Keratinocyte (primary cell): ENCODE data around the gene TMPRSS4. TPM values are rescaled to one million over a fixed set of nuclear protein-coding genes. Genes with fewer than 3 reads are reported as not detected.

Experiments
- DNase-seq: peaks from one replicate; pipeline ENCODE4 v3.0.0-alpha.2; 2011; ENCODE audit warnings: low read depth, missing footprints, low spot score
- FAIRE-seq: peaks from 2 replicates; lab custom pipeline; 2011; peaks lifted over from hg19 to GRCh38; lab: Jason Lieb, UNC
- H2AFZ ChIP-seq: 2 replicates; pipeline ENCODE4 v1.6.0; 2012; ENCODE audit warnings: low read length, control low read depth, inconsistent platforms; ENCODE audit not compliant: control insufficient read depth
- H3K27ac ChIP-seq: 2 replicates; pipeline ENCODE4 v1.5.1; 2011; ENCODE audit warnings: low read length; ENCODE audit not compliant: control insufficient read depth, insufficient read depth
- H3K27me3 ChIP-seq: 3 replicates; pipeline ENCODE4 v1.6.0; 2011; ENCODE audit warnings: low read length; ENCODE audit not compliant: control insufficient read depth, insufficient read depth; ENCODE audit errors: extremely low read depth
- H3K36me3 ChIP-seq, 2 experiments: 2 replicates in 1 of 2; 3 replicates in 1 of 2; pipeline ENCODE4 v1.5.1; 2011; ENCODE audit warnings: low read length in 2 of 2, mild to moderate bottlenecking in 1 of 2; ENCODE audit not compliant: control insufficient read depth in 2 of 2, insufficient read depth in 2 of 2; ENCODE audit errors: extremely low read depth in 1 of 2
- H3K4me1 ChIP-seq: 3 replicates; pipeline ENCODE4 v1.5.1; 2011; ENCODE audit warnings: low read length; ENCODE audit not compliant: control insufficient read depth, insufficient read depth; ENCODE audit errors: extremely low read depth
- H3K4me2 ChIP-seq: 3 replicates; pipeline ENCODE4 v1.6.0; 2011; ENCODE audit warnings: low read depth, low read length; ENCODE audit not compliant: control insufficient read depth, insufficient read depth; ENCODE audit errors: extremely low read depth
- H3K4me3 ChIP-seq, 3 experiments: fragments of 200-600 bp in 1 of 3; sonication (generic) in 1 of 3; 2 replicates in 2 of 3; 3 replicates in 1 of 3; pipeline ENCODE4 v1.5.1; 2011 to 2016; ENCODE audit warnings: low read length in 3 of 3, mild to moderate bottlenecking in 3 of 3, control low read depth in 2 of 3, inconsistent platforms in 1 of 3, low read depth in 1 of 3, mixed read lengths in 1 of 3, mixed run types in 1 of 3, moderate library complexity in 1 of 3; ENCODE audit not compliant: control insufficient read depth in 2 of 3, insufficient read depth in 2 of 3; ENCODE audit errors: extremely low read depth in 1 of 3
- H3K79me2 ChIP-seq: 2 replicates; pipeline ENCODE4 v1.6.0; 2012; ENCODE audit warnings: low read length; ENCODE audit not compliant: control insufficient read depth, insufficient read depth
- H3K9ac ChIP-seq: 3 replicates; pipeline ENCODE4 v1.6.0; 2011; ENCODE audit warnings: low read length; ENCODE audit not compliant: control insufficient read depth, insufficient read depth; ENCODE audit errors: extremely low read depth
- H3K9me1 ChIP-seq: 3 replicates; pipeline ENCODE4 v1.6.0; 2011; ENCODE audit warnings: low read length; ENCODE audit not compliant: control insufficient read depth, insufficient read depth; ENCODE audit errors: extremely low read depth
- H3K9me3 ChIP-seq: 2 replicates; pipeline ENCODE4 v1.5.1; 2012; ENCODE audit warnings: low read depth, low read length; ENCODE audit not compliant: control insufficient read depth
- H4K20me1 ChIP-seq: 3 replicates; pipeline ENCODE4 v1.6.0; 2011; ENCODE audit warnings: low read length; ENCODE audit not compliant: control insufficient read depth, insufficient read depth; ENCODE audit errors: extremely low read depth
- CTCF ChIP-seq, 3 experiments: IDR thresholded peaks in 1 of 3; conservative IDR thresholded peaks in 1 of 3; optimal IDR thresholded peaks in 1 of 3; 2 replicates in 2 of 3; 3 replicates in 1 of 3; pipeline versions ENCODE3 to v1.5.1; 2011; ENCODE audit warnings: low read length in 3 of 3, mild to moderate bottlenecking in 3 of 3, moderate library complexity in 2 of 3, control low read depth in 1 of 3, inconsistent platforms in 1 of 3; ENCODE audit not compliant: insufficient read depth in 2 of 3; ENCODE audit errors: extremely low read depth in 1 of 3
- EZH2 ChIP-seq: IDR thresholded peaks from one replicate; pipeline ENCODE4 v1.6.1; 2012; ENCODE audit warnings: inconsistent platforms, mild to moderate bottlenecking, low read length, moderate library complexity
- dilution Hi-C: fragments of 300-500 bp; cut with MboI; formaldehyde crosslinking; loops from one replicate; pipeline ENCODE4 v1.7.0; 2020; ENCODE audit warnings: low sequenced_read_pairs; ENCODE audit not compliant: extremely low pct_ligation_motif_present
- polyA plus RNA-seq, 5 experiments: library from polyadenylated mRNA; depleted of rRNA in 3 of 5; stranded (reverse) in 3 of 5; stranded (forward) in 1 of 5; unstranded in 1 of 5; fragments of >200 nt; gene quantifications; 1 replicate in 1 of 5; 2 replicates in 3 of 5; 3 replicates in 1 of 5; pipeline versions ENCODE4 v1.2.1 to v1.2.3, GENCODE V29; 2011 to 2012; ENCODE audit warnings: missing spikeins in 2 of 5, low read depth in 1 of 5, low replicate concordance in 1 of 5

Gene TMPRSS4
- polyA plus RNA-seq, 1 donor (not counting 4 experiments of a cell fraction or from before 2014, with no cell fraction given), result 1.2 TPM

GRCh38 chr11:118073554-118073953 lies 3.3 kb upstream of the TMPRSS4 start:
- Histone ChIP-seq H3K9ac (no peak overlapping the region), H3K36me3 (no peaks in the 10 kb centered on the region), H3K79me2 (no peaks in the 10 kb centered on the region), H2AFZ (no peak overlapping the region), H3K9me1 (no peaks in the 10 kb centered on the region), H3K4me1 (peaks cover 33% of the 10 kb centered on the region), H3K4me3 (no peak overlapping the region), H3K27ac (no peak overlapping the region), H3K4me2 (no peak overlapping the region), H3K9me3 (no peaks in the 10 kb centered on the region), H4K20me1 (no peaks in the 10 kb centered on the region), H3K27me3 (no peaks in the 10 kb centered on the region)
- no peak for DNase-seq
- FAIRE-seq, result no peak
- TF ChIP-seq EZH2, result no peak
- no peak for TF ChIP-seq CTCF (optimal IDR thresholded peaks at IDR 0.05 in 1 of 3, IDR thresholded peaks at IDR 0.05 in 1 of 3, conservative IDR thresholded peaks at IDR 0.05 in 1 of 3; ENCODE audit: extremely low read depth in 1 of 3, insufficient read depth in 2 of 3, low read length in 3 of 3)
- dilution Hi-C loops, result no loop called here

- dilution Hi-C loops, result no loop called here
- H3K4me2 ChIP-seq, result peak overlapping the region; percentile 43
- H3K4me1 ChIP-seq, result peaks cover 33% of the 10 kb centered on the region
- H3K9me1 ChIP-seq, result no peaks in the 10 kb centered on the region
- no peak overlapping the region for H3K4me3 ChIP-seq
- no peaks in the 10 kb centered on the region for H3K79me2 ChIP-seq
- peak overlapping the region; percentile 40 for H3K9ac ChIP-seq
- no peak for TF ChIP-seq EZH2
- TF ChIP-seq CTCF (optimal IDR thresholded peaks at IDR 0.05 in 1 of 3, IDR thresholded peaks at IDR 0.05 in 1 of 3, conservative IDR thresholded peaks at IDR 0.05 in 1 of 3; ENCODE audit: extremely low read depth in 1 of 3, insufficient read depth in 2 of 3, low read length in 3 of 3), result no peak
- H4K20me1 ChIP-seq, result no peaks in the 10 kb centered on the region
- DNase-seq (no peak), FAIRE-seq (no peak)
- H3K27me3 ChIP-seq, result no peaks in the 10 kb centered on the region
- no peaks in the 10 kb centered on the region for H3K36me3 ChIP-seq
- no peaks in the 10 kb centered on the region for H3K9me3 ChIP-seq
- peak overlapping the region; percentile 73 for H3K27ac ChIP-seq
- no peak overlapping the region for H2AFZ ChIP-seq
Observed at GRCh38 chr11:118074091-118074685, 2.7 kb upstream of the TMPRSS4 start.
